Measurements from ENCODE around the gene SCAMP4.

Gene SCAMP4

DNA sequence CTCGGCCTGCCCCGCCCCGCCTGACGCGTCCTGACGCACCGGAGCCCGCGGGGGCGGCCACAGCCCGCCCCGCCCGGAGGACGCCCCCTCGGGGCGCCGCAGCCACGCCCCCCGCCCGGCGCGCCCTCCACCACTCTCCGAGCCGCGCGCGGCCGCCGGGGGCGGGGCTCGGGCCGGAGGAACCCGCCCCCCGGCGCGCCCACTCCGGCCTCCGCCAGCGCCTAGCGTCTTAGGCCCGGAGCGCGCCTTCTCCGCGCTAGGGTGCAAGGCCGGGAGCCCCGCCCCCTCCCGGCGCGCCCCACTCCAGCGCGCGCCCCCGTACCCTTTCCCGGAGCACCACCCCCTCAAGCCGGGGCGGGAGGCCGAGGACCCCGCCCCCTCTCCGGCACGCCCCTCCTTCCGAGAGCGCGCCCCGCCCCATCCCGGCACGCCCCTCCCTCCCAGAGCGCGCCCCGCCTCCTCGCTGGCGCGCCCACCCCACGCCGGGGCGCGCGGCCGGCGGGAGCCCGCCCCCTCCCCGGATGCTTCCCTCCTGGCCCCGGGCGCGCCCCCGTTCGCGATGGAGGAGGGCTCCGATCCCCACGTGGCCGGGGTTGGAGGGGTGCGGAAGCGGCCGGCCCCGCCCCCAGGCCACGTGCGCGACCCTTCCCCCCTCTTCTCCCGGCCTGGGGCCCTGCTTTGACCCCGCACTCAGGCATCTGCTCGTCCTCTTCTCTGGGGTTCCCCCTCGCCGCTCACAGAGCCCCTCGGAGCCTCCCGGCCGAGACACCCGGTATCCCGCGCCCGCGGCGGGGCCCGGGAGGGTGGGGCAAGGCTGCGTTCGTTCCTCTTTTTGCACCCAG, 41.3 kb upstream of the SCAMP4 start (continued):
- TF ChIP-seq, protein P1, sequence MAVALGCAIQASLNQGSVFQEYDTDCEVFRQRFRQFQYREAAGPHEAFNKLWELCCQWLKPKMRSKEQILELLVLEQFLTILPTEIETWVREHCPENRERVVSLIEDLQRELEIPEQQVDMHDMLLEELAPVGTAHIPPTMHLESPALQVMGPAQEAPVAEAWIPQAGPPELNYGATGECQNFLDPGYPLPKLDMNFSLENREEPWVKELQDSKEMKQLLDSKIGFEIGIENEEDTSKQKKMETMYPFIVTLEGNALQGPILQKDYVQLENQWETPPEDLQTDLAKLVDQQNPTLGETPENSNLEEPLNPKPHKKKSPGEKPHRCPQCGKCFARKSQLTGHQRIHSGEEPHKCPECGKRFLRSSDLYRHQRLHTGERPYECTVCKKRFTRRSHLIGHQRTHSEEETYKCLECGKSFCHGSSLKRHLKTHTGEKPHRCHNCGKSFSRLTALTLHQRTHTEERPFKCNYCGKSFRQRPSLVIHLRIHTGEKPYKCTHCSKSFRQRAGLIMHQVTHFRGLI (tag by site-specific recombination; IDR thresholded peaks at IDR 0.05), result no peak
- TF ChIP-seq, protein P2, sequence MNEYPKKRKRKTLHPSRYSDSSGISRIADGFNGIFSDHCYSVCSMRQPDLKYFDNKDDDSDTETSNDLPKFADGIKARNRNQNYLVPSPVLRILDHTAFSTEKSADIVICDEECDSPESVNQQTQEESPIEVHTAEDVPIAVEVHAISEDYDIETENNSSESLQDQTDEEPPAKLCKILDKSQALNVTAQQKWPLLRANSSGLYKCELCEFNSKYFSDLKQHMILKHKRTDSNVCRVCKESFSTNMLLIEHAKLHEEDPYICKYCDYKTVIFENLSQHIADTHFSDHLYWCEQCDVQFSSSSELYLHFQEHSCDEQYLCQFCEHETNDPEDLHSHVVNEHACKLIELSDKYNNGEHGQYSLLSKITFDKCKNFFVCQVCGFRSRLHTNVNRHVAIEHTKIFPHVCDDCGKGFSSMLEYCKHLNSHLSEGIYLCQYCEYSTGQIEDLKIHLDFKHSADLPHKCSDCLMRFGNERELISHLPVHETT (tag by site-specific recombination; IDR thresholded peaks at IDR 0.05), result peak; percentile 22; the same call in 1 of the 2 replicates
- TF ChIP-seq, protein P3, sequence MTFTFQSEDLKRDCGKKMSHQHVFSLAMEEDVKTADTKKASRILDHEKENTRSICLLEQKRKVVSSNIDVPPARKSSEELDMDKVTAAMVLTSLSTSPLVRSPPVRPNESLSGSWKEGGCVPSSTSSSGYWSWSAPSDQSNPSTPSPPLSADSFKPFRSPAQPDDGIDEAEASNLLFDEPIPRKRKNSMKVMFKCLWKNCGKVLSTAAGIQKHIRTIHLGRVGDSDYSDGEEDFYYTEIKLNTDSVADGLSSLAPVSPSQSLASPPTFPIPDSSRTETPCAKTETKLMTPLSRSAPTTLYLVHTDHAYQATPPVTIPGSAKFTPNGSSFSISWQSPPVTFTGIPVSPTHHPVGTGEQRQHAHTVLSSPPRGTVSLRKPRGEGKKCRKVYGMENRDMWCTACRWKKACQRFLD (tag by site-specific recombination; IDR thresholded peaks at IDR 0.05), result no peak
- TF ChIP-seq IKZF3 (tag by site-specific recombination; IDR thresholded peaks at IDR 0.05) (no peak), ZNF777 (tag by site-specific recombination; IDR thresholded peaks at IDR 0.05; ENCODE audit: borderline replicate concordance) (no peak), GFI1B (tag by site-specific recombination; IDR thresholded peaks at IDR 0.05) (no peak), RBAK (tag by site-specific recombination; IDR thresholded peaks at IDR 0.05) (no peak), ZNF624 (tag by site-specific recombination; IDR thresholded peaks at IDR 0.05) (no peak), KLF9 (tag by site-specific recombination; IDR thresholded peaks at IDR 0.05; ENCODE audit: low read depth) (peak; percentile 96), ZNF426 (tag by site-specific recombination; IDR thresholded peaks at IDR 0.05) (no peak), BCL11B (tag by site-specific recombination; IDR thresholded peaks at IDR 0.05; ENCODE audit: low read depth) (peak; percentile 54; the same call in 1 of the 2 replicates), ZNF510 (tag by site-specific recombination; IDR thresholded peaks at IDR 0.05; ENCODE audit: insufficient replicate concordance) (no peak), KLF7 (tag by site-specific recombination; IDR thresholded peaks at IDR 0.05; ENCODE audit: borderline replicate concordance) (peak; percentile 36; the same call in 1 of the 2 replicates), ZNF549 (tag by site-specific recombination; IDR thresholded peaks at IDR 0.05) (no peak), ZNF362 (tag by site-specific recombination; IDR thresholded peaks at IDR 0.05) (no peak), ZNF391 (tag by site-specific recombination; IDR thresholded peaks at IDR 0.05; ENCODE audit: borderline replicate concordance, low read depth) (0 out of 2 replicates have a peak, but pooled peaks have one; percentile 18), HIC1 (tag by site-specific recombination; IDR thresholded peaks at IDR 0.05) (no peak), ZNF747 (tag by site-specific recombination; IDR thresholded peaks at IDR 0.05) (no peak), ZBTB48 (tag by site-specific recombination; IDR thresholded peaks at IDR 0.05) (no peak), HOXA7 (CRISPR knock-in tag; IDR thresholded peaks at IDR 0.05; ENCODE audit: borderline replicate concordance) (no peak), ZNF174 (tag by site-specific recombination; IDR thresholded peaks at IDR 0.05) (no peak), ZNF394 (tag by site-specific recombination; IDR thresholded peaks at IDR 0.05; ENCODE audit: borderline replicate concordance) (no peak)
- TF ChIP-seq, protein P4, sequence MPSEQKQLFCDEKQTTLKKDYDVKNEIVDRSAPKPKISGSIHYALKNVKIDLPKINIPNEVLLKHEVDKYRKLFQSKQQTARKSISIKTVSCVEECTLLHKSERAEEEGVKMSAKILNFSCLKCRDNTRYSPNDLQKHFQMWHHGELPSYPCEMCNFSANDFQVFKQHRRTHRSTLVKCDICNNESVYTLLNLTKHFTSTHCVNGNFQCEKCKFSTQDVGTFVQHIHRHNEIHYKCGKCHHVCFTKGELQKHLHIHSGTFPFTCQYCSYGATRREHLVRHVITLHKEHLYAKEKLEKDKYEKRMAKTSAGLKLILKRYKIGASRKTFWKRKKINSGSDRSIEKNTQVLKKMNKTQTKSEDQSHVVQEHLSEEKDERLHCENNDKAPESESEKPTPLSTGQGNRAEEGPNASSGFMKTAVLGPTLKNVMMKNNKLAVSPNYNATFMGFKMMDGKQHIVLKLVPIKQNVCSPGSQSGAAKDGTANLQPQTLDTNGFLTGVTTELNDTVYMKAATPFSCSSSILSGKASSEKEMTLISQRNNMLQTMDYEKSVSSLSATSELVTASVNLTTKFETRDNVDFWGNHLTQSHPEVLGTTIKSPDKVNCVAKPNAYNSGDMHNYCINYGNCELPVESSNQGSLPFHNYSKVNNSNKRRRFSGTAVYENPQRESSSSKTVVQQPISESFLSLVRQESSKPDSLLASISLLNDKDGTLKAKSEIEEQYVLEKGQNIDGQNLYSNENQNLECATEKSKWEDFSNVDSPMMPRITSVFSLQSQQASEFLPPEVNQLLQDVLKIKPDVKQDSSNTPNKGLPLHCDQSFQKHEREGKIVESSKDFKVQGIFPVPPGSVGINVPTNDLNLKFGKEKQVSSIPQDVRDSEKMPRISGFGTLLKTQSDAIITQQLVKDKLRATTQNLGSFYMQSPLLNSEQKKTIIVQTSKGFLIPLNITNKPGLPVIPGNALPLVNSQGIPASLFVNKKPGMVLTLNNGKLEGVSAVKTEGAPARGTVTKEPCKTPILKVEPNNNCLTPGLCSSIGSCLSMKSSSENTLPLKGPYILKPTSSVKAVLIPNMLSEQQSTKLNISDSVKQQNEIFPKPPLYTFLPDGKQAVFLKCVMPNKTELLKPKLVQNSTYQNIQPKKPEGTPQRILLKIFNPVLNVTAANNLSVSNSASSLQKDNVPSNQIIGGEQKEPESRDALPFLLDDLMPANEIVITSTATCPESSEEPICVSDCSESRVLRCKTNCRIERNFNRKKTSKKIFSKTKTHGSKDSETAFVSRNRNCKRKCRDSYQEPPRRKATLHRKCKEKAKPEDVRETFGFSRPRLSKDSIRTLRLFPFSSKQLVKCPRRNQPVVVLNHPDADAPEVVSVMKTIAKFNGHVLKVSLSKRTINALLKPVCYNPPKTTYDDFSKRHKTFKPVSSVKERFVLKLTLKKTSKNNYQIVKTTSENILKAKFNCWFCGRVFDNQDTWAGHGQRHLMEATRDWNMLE (tag by site-specific recombination; conservative IDR thresholded peaks at IDR 0.05; ENCODE audit: low read depth), result no peak

All from HEK293 (cell line).